CD4-positive, alpha-beta T cell treated with Interleukin-12 subunit alpha and Interleukin-12 subunit beta, for 1 hour (primary cell): ENCODE measurements around the gene ALKBH8.
"Not testable (repeated sequence)": the region's sequence is repeated elsewhere in the genome, so short reads cannot be mapped to it uniquely, and the experiment has no call there.

Experiments used
- DNase-seq: peaks from one replicate; pipeline ENCODE4 v3.0.0-alpha.2; 2020

ALKBH8 gene

GRCh38 chr11:107565219-107565937 lies at the start of gene ALKBH8:
TSS of gene ALKBH8 (minus strand) at chr11:107565735. CDS start at chr11:107560893, 4,842 bp downstream.
- peak; percentile 81 for DNase-seq

- no peak for DNase-seq
Observed at GRCh38 chr11:107612445-107612844, 46.9 kb upstream of the ALKBH8 start.

DNA sequence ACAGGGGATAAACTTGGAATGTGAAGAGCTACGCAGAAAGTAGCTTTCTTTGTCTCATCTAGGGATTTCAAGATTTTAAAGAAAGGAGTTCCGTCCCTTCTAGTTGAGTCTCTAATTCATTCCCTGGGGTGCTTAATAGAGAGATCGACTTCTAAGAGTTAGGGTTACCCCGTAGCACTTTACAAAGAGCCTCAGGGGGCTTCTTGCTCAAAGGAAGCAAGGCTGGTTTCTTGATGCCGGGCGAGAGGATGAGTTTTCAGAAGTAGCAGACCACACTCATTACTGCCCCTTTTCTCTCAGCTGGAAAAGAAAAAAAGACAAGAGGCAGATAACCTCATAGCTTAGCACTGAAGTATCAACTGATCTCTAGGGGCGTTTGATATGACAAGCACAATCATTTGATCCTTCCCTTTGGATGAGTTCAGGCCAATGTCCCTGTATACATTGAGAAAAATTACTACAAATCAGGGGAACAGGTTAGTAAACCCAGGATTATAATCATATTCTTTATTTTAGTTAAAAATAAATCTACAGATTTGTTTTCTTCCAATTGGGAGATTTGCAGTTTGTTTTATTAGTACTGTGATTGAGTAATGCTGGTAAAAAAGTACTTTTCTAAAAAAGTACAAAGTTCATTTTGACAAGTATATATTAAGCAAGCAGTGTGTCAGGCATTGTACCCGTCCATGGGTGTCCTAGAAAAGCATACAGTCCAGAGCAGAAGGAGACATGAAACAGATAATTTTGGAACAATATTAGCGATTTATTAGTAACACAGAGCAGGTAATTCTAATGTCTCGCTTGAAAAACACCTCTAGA lies 44.1 kb upstream of the ALKBH8 start:
- DNase-seq = no peak

GRCh38 chr11:107608809-107609208 lies 43.3 kb upstream of the ALKBH8 start:
- no peak for DNase-seq

DNA sequence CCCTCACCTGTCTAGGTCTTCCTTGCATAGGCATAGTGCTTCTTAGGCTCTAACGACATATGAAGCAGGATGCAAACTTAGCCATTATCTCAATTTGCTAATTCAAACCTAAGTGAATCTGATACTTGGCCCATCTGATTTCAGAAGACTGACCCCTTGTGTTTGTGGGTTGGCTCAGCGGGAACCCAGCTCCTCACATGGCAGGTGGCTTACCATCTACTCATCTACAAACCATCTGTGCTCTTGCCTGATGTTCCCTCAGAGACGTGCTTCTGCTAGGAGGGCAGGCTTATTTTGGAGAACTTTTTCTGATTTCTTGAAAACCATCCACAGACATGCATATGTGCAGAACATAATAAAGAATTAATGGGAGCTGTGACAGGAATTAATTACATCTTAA lies 40.6 kb upstream of the ALKBH8 start:
- no peak for DNase-seq

- no peak for DNase-seq
Observed at GRCh38 chr11:107605061-107606006, 39.8 kb upstream of the ALKBH8 start.

GRCh38 chr11:107598225-107599139 lies 32.9 kb upstream of the ALKBH8 start:
- DNase-seq = no peak

- DNase-seq = no peak
Observed at GRCh38 chr11:107594736-107595135, 29.2 kb upstream of the ALKBH8 start.

GRCh38 chr11:107593951-107594350 lies 28.4 kb upstream of the ALKBH8 start:
- no peak for DNase-seq

GRCh38 chr11:107592813-107593212 lies 27.3 kb upstream of the ALKBH8 start:
- DNase-seq = no peak

- DNase-seq = no peak
Observed at GRCh38 chr11:107592231-107592590, 26.7 kb upstream of the ALKBH8 start.

DNA sequence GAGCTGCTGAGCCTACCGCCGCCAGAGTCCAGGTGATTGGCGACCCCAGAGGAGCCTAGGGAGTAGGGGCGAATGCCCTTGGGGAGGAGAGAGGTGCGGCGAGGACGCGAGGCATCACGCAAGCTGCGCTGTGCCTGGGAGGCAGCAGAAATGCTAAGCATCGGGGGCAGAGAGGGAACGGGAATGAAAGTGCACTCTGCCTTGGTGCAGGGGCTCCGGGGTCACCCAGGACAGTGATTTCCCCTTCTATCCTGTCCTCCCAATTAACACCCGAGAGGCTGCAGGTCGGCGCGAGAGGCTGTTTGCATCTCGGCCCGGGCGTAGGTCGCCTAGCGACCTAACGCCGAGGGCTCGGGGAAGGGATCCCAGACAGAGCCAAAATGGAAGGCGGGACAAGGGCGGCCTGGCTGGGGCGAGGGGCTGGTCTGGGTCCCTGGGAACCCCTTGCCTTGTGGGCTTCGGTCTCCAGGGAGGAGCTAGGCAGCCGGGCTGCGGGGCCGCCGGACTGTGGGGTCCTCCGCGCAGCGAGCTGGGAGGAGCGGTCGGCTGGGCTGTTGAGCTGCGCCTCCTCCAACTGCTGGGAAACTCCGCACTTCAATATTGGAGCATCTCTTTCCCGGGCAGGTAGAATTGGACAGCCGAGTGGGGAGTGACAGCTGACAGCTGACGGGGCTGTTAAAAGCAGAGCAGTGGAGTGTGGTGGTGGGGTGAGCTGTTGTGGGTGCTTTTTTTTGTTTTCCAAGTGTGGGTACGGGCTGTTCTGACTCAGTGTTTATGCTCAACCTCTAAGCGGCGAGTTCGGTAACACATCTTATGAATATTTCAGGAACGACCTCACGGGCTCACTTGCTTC lies 26.1 kb upstream of the ALKBH8 start:
- no peak for DNase-seq

DNA sequence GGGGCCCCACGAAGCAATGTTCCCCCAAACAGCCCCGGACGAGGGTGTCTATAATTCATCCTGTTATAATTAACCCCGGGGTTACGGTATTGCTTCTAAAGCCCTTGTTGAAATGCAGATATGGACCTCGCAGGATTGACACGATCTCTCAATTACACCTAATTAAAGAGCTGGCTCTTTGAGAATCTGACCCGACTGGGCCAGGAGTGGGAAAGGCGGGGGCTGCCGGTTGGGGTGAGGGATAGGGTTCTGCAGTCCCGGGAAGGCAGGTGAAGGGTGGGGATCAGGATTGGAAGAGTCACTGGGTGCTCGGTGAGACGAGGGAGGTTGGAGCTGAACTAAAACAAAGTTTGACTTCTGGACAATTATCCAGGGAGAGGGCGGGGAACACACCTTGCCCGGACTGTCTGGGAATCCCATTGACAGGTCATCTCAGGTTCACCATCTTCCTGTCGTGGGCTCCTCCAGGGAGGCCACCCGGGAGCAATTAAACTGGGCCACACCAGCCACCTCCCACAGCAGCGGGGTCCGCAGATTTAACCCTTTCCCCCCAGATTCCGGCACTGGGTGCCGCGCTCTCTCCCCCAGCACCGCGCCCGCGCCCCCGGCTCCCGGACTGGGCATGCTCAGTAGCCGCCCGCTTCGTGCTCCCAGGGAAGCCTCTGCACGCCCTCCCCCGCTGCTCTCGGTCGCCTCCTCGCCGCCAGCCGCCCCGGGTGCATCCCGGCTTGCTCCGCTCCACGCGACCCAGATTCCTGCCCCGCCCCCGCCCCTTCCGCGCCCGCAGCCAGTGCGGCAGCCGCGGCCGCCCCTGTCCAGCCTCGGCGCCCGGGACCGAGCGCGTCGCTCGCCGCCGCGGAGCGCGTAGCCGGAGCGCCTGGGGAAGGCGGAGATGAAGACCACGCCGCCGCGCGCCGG lies 25.2 kb upstream of the ALKBH8 start, which contains the start of gene ELMOD1:
Gene ELMOD1, plus strand, starts transcription at position 688 of the 918 bp plus-strand sequence. CDS start 27,043 bp downstream, outside the sequence.
- DNase-seq = peak; percentile 24

DNA sequence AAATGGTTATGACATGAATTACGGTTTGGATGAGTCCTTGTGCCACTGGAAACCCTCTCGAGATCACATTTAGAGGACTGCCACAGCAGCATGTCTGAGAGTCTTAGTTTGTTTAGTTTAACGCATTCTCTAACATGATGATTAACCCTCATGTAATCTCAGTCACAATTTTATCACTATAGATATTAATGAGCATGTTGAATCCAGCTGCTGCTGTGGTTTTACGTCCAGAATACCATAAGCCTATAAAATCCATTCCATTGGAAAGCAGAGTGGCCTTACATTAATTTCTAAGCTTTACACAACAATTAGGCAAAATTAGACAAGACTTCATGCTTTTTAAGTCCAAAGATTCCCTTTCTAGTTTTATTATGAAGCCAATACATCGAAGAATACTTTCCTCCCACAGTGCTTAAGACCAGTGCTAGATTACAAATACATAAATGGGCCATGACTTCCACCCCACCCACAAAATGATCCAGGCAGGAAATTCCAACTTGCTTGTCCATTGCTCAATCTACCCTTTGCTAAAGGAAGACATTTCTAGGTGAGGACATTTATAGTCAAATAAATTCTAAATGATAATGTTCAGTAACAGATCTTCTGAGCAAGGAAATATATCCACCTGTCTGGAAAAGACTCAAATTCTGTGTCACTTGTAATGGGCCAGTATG lies 21.9 kb upstream of the ALKBH8 start:
- DNase-seq = no peak

DNA sequence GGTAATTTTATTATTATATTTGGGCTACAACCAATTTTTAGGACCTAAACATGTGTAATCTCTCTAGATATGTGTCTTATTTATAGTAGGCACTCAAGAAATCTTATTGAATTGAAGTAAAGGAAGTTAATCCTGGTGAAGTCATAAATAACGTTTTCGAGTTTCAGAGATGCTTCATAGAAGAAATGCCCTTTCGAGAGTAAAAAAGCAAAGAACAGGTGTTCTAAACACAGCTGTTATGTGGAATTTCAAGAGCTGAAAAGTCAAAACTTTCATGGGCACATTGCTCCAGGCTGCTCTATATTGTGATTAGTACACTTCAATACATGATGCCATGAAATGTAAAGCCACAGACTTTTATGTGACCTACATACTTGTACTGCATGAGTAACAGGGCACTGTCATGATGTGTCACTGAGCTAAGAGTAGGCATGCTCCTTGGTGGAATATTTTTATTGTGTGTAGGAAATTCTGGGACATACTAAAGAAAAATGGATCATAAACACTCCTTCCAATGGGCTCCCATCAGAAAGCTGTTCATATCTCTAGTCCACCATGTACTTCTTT lies 18.2 kb upstream of the ALKBH8 start:
- no peak for DNase-seq

GRCh38 chr11:107581147-107581546 lies 15.6 kb upstream of the ALKBH8 start:
- DNase-seq = no peak

DNA sequence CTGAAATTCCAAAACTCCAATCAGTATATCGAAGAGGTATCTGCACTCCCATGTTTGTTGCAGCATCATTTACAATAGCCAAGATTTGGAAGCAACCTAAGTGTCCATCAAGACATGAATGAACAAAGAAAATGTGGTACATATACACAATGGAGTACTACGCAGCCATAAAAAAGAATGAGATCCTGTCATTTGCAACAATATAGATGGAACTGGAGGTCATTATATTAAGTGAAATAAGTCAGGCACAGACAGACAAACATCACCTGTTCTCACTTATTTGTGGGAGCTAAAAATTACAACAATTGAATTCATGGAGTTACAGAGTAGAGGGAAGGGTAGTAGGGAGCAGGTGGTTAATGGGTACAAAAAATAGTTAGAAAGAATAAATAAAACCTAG lies 13.6 kb upstream of the ALKBH8 start:
- DNase-seq = not testable (repeated sequence)

DNA sequence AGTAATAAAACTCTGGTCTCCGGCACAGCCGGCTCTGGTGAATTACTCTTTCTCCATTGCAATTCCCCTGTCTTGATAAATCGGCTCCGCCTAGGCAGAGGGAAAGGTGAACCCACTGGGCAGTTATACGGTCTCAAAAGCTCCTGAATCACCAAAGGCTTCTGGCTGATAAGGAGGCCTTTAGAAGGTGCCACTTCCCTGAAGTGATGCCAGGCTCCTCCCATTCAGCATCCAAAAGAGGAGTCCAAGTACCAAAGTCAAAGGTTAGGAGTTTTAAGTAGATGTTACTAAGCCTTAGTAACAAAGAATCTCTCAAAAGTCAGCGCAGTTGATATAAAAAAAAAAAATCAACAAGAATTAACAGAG lies 11.8 kb upstream of the ALKBH8 start:
- DNase-seq = no peak
